Fibroblast of lung (primary cell): Measurements from ENCODE around the gene JAG2. TPM values are rescaled to one million over a fixed set of nuclear protein-coding genes. Genes with fewer than 3 reads are reported as not detected.
A peak's percentile ranks its signal among the peaks of the same experiment; 100 is the strongest.

ENCODE experiments used
- DNase-seq, 2 donors: peaks; one replicate each; pipeline versions ENCODE4 v3.0.0 to v3.0.0-alpha.2; 2010; ENCODE audit warnings: low read depth in 2 of 2
- H2AFZ ChIP-seq: 2 replicates; pipeline ENCODE4 v1.5.1; 2012; ENCODE audit warnings: low read length, control low read depth, inconsistent platforms
- H3K27ac ChIP-seq: 2 replicates; pipeline ENCODE4 v1.5.1; 2011; ENCODE audit warnings: low read length, control low read depth; ENCODE audit not compliant: insufficient read depth
- H3K27me3 ChIP-seq: 2 replicates; pipeline ENCODE4 v1.5.1; 2011; ENCODE audit warnings: mild to moderate bottlenecking, low read length; ENCODE audit not compliant: control insufficient read depth, insufficient read depth
- H3K36me3 ChIP-seq: 2 replicates; pipeline ENCODE4 v1.5.1; 2011; ENCODE audit warnings: low read length; ENCODE audit not compliant: control insufficient read depth, insufficient read depth
- H3K4me1 ChIP-seq: 2 replicates; pipeline ENCODE4 v1.5.1; 2011; ENCODE audit warnings: low read length; ENCODE audit not compliant: control insufficient read depth, insufficient read depth; ENCODE audit errors: extremely low read depth
- H3K4me2 ChIP-seq: 2 replicates; pipeline ENCODE4 v1.5.1; 2011; ENCODE audit warnings: low read length, control low read depth; ENCODE audit not compliant: insufficient read depth; ENCODE audit errors: extremely low read depth
- H3K4me3 ChIP-seq, 4 experiments: fragments of 200-600 bp in 1 of 4; sonication (generic) in 1 of 4; replicated peaks in 1 of 4; 2 replicates each; pipeline ENCODE4 v1.5.1; 2011 to 2016; ENCODE audit warnings: low read length in 4 of 4, low read depth in 3 of 4, mild to moderate bottlenecking in 3 of 4, control low read depth in 2 of 4, inconsistent platforms in 1 of 4, mixed read lengths in 1 of 4; ENCODE audit not compliant: insufficient read depth in 1 of 4; ENCODE audit errors: control extremely low read depth in 1 of 4
- H3K79me2 ChIP-seq: 2 replicates; pipeline ENCODE4 v1.5.1; 2012; ENCODE audit warnings: mild to moderate bottlenecking, low read length, inconsistent platforms; ENCODE audit not compliant: control insufficient read depth, insufficient read depth
- H3K9ac ChIP-seq: 2 replicates; pipeline ENCODE4 v1.5.1; 2011; ENCODE audit warnings: mild to moderate bottlenecking, low read length, control low read depth; ENCODE audit not compliant: insufficient read depth
- H3K9me3 ChIP-seq: 2 replicates; pipeline ENCODE4 v1.5.1; 2012; ENCODE audit warnings: low read depth, low read length; ENCODE audit not compliant: control insufficient read depth, insufficient read depth
- H4K20me1 ChIP-seq: 2 replicates; pipeline ENCODE4 v1.5.1; 2011; ENCODE audit warnings: low read length; ENCODE audit not compliant: control insufficient read depth, insufficient read depth; ENCODE audit errors: extremely low read depth
- EZH2 ChIP-seq: IDR thresholded peaks from 2 replicates; pipeline ENCODE4 v1.5.1; 2012; ENCODE audit warnings: low read length, control low read depth, mild to moderate bottlenecking; ENCODE audit errors: missing control alignments
- polyA minus RNA-seq: library from RNA; depleted of rRNA, polyadenylated mRNA; stranded (reverse); fragments of >200 nt; gene quantifications from 2 replicates; pipeline ENCODE4 v1.2.3, GENCODE V29; 2011; ENCODE audit warnings: low replicate concordance
- polyA plus RNA-seq, 2 donors: library from polyadenylated mRNA; depleted of rRNA in 1 of 2; stranded (reverse) in 1 of 2; unstranded in 1 of 2; fragments of >200 nt; gene quantifications; 2 replicates each; pipeline ENCODE4 v1.2.1, GENCODE V29; 2011 to 2012; ENCODE audit warnings: missing spikeins in 1 of 2
- total RNA-seq: library from RNA; depleted of rRNA; stranded (reverse); fragments of >200 nt; gene quantifications from 2 replicates; pipeline ENCODE4 v1.2.1, GENCODE V29; 2014
- TF ChIP-seq, protein P1 (sequence below), 2 donors: IDR thresholded peaks in 1 of 2; conservative IDR thresholded peaks in 1 of 2; 1 replicate in 1 of 2; 2 replicates in 1 of 2; pipeline ENCODE4 v1.5.1; 2011 to 2012; ENCODE audit warnings: low read length in 2 of 2, control low read depth in 1 of 2, inconsistent platforms in 1 of 2, low read depth in 1 of 2, mild to moderate bottlenecking in 1 of 2

JAG2 gene
- total RNA-seq (1.8 TPM in 2 replicates), polyA plus RNA-seq (0.23 and 0.51 TPM in 2 replicates), polyA minus RNA-seq (0.67 TPM in 1 of 2 replicates, not detected in the other)
- polyA plus RNA-seq (2012) = 0.36 and 0.69 TPM in 2 replicates

DNA sequence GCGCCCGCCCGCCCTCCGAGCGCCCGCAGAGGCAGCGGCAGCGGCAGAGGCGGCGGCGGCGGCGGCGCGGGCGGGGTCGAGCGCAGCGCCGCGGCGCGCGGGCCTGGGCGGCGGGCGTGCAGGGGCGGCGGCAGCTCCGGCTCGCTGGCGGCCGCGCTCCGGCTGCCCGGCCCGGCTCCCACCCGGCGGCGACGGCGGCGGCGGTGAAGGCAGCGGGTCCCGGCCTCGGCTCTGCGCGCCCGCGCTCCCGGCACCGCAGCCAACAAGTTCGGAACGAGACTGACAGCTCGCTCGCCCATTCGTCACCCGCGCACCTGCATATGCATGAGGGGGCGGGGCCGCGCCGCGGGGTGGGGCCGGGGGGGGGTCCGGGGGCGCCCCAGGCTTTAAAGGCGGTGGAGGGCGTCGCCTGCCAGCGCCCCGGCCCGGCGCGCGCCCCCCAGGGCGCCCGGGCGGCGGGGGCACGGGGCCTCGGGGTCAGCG lies at the start of gene JAG2:
TSS of gene JAG2 (minus strand) at position 281 of the 483 bp plus-strand sequence. CDS start 356 bp downstream, outside the sequence.
- H3K79me2 ChIP-seq = no peaks in the 10 kb centered on the region
- H3K9ac ChIP-seq = no peak within 1 kb of the TSS
- H3K36me3 ChIP-seq = no peaks in the 10 kb centered on the region
- no peak within 1 kb of the TSS for H3K4me3 ChIP-seq
- H3K4me1 ChIP-seq = peaks cover 4% of the 10 kb centered on the region
- no peaks in the 10 kb centered on the region for H4K20me1 ChIP-seq
- no peaks in the 10 kb centered on the region for H3K9me3 ChIP-seq
- peaks cover 20% of the 10 kb centered on the region for H3K27me3 ChIP-seq
- no peak within 1 kb of the TSS for H3K27ac ChIP-seq
- TF ChIP-seq, protein P1, sequence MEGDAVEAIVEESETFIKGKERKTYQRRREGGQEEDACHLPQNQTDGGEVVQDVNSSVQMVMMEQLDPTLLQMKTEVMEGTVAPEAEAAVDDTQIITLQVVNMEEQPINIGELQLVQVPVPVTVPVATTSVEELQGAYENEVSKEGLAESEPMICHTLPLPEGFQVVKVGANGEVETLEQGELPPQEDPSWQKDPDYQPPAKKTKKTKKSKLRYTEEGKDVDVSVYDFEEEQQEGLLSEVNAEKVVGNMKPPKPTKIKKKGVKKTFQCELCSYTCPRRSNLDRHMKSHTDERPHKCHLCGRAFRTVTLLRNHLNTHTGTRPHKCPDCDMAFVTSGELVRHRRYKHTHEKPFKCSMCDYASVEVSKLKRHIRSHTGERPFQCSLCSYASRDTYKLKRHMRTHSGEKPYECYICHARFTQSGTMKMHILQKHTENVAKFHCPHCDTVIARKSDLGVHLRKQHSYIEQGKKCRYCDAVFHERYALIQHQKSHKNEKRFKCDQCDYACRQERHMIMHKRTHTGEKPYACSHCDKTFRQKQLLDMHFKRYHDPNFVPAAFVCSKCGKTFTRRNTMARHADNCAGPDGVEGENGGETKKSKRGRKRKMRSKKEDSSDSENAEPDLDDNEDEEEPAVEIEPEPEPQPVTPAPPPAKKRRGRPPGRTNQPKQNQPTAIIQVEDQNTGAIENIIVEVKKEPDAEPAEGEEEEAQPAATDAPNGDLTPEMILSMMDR (conservative IDR thresholded peaks at IDR 0.05 in 1 of 2, IDR thresholded peaks at IDR 0.05 in 1 of 2; ENCODE audit: low read depth in 1 of 2, low read length in 2 of 2) = no peak
- peak; percentile 1 for TF ChIP-seq EZH2
- DNase-seq = peak in 1 of 2 donors; percentile 32
- H3K4me2 ChIP-seq = no peak within 1 kb of the TSS
- no peak within 1 kb of the TSS for H2AFZ ChIP-seq

DNA sequence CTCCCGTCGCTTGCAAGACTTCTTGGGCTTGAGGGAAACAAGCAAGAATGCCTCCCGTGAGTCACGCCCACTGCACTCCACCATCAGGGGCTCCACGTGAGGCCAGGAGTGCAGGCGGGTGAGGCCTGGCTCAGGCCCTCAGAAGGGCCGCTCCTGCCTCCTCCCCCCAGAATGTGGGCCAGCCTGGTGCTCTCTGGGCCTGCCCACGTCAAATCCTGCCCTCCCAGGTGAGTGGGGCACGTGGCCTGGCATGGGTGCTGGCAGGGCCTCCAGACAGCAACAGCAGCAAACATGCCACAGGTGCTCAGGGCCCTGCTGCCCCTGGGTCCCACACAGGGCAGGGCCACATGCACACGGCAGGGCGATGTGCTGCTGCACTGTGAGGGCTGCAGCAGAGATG lies 49.2 kb upstream of the JAG2 start:
- H3K36me3 ChIP-seq = peaks cover 13% of the 10 kb centered on the region

GRCh38 chr14:105216490-105217247 lies 48.1 kb upstream of the JAG2 start:
- Histone ChIP-seq H2AFZ (no peak overlapping the region), H3K27me3 (no peaks in the 10 kb centered on the region), H4K20me1 (no peaks in the 10 kb centered on the region), H3K36me3 (peaks cover 13% of the 10 kb centered on the region), H3K79me2 (no peaks in the 10 kb centered on the region), H3K4me3 (no peak overlapping the region), H3K9ac (no peak overlapping the region), H3K4me1 (no peaks in the 10 kb centered on the region), H3K4me2 (no peak overlapping the region), H3K27ac (no peak overlapping the region), H3K9me3 (no peaks in the 10 kb centered on the region)
- DNase-seq = no peak
- TF ChIP-seq EZH2 = no peak
- TF ChIP-seq, protein P1 (conservative IDR thresholded peaks at IDR 0.05 in 1 of 2, IDR thresholded peaks at IDR 0.05 in 1 of 2; ENCODE audit: low read depth in 1 of 2, low read length in 2 of 2) = no peak

More for the DNA sequence above, 49.2 kb upstream of the JAG2 start:
- no peaks in the 10 kb centered on the region for H3K79me2 ChIP-seq
- no peak for DNase-seq
- no peak overlapping the region for H3K4me3 ChIP-seq
- no peak overlapping the region for H2AFZ ChIP-seq
- no peaks in the 10 kb centered on the region for H4K20me1 ChIP-seq
- H3K9me3 ChIP-seq = no peaks in the 10 kb centered on the region
- H3K27ac ChIP-seq = no peak overlapping the region
- H3K27me3 ChIP-seq = no peaks in the 10 kb centered on the region
- no peak overlapping the region for H3K9ac ChIP-seq
- H3K4me2 ChIP-seq = no peak overlapping the region
- H3K4me1 ChIP-seq = no peaks in the 10 kb centered on the region
- no peak for TF ChIP-seq EZH2
- TF ChIP-seq, protein P1 (conservative IDR thresholded peaks at IDR 0.05 in 1 of 2, IDR thresholded peaks at IDR 0.05 in 1 of 2; ENCODE audit: low read depth in 1 of 2, low read length in 2 of 2) = no peak
